ENCODE results near the gene KRTAP5-10. TPM values are rescaled to one million over a fixed set of nuclear protein-coding genes. Genes with fewer than 3 reads are reported as not detected.

Gene KRTAP5-10
- total RNA-seq, 4 donors from 2014 or later, result not detected

DNA sequence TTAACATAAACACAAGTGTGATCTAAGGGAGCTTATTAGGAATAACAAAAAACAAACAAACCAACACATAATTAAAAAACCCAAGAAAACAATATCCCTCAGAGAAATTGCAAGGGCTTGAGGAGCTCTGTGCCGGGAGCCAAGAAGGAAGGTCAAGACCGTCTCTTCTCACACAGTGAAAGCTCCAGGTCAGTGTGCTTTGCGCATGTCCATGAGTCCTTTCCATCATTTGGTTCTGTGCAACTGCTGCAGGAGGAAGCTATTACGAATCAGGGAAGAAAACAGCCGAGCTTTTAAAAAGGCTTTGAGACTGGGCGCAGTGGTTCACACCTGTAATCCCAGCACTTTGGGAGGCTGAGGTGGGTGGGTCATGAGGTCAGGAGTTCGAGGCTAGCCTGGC, 23.0 kb upstream of the KRTAP5-10 start:
- H3K9me3 ChIP-seq, result peaks cover 0 to 8% (median 0%) of the 10 kb centered on the region in 3 donors
- 73 to 75% methylated on average over 4 to 7 of the region's 7 CpGs for WGBS, 2 donors (ENCODE audit: low coverage in 1 of 2)
- ATAC-seq, result no peak
- no peak overlapping the region for H3K4me3 ChIP-seq
- TF ChIP-seq, protein P1, sequence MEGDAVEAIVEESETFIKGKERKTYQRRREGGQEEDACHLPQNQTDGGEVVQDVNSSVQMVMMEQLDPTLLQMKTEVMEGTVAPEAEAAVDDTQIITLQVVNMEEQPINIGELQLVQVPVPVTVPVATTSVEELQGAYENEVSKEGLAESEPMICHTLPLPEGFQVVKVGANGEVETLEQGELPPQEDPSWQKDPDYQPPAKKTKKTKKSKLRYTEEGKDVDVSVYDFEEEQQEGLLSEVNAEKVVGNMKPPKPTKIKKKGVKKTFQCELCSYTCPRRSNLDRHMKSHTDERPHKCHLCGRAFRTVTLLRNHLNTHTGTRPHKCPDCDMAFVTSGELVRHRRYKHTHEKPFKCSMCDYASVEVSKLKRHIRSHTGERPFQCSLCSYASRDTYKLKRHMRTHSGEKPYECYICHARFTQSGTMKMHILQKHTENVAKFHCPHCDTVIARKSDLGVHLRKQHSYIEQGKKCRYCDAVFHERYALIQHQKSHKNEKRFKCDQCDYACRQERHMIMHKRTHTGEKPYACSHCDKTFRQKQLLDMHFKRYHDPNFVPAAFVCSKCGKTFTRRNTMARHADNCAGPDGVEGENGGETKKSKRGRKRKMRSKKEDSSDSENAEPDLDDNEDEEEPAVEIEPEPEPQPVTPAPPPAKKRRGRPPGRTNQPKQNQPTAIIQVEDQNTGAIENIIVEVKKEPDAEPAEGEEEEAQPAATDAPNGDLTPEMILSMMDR (IDR thresholded peaks at IDR 0.05), result no peak
- no peak for TF ChIP-seq POLR2A (IDR thresholded peaks at IDR 0.05)
- no peak for TF ChIP-seq POLR2AphosphoS5 (IDR thresholded peaks at IDR 0.05)
- TF ChIP-seq EP300 (IDR thresholded peaks at IDR 0.05), result no peak
- H3K27me3 ChIP-seq, result peaks cover 28% of the 10 kb centered on the region
- no peak overlapping the region for H3K27ac ChIP-seq
- H3K4me1 ChIP-seq, result no peaks in the 10 kb centered on the region
- H3K36me3 ChIP-seq, result no peaks in the 10 kb centered on the region

DNA sequence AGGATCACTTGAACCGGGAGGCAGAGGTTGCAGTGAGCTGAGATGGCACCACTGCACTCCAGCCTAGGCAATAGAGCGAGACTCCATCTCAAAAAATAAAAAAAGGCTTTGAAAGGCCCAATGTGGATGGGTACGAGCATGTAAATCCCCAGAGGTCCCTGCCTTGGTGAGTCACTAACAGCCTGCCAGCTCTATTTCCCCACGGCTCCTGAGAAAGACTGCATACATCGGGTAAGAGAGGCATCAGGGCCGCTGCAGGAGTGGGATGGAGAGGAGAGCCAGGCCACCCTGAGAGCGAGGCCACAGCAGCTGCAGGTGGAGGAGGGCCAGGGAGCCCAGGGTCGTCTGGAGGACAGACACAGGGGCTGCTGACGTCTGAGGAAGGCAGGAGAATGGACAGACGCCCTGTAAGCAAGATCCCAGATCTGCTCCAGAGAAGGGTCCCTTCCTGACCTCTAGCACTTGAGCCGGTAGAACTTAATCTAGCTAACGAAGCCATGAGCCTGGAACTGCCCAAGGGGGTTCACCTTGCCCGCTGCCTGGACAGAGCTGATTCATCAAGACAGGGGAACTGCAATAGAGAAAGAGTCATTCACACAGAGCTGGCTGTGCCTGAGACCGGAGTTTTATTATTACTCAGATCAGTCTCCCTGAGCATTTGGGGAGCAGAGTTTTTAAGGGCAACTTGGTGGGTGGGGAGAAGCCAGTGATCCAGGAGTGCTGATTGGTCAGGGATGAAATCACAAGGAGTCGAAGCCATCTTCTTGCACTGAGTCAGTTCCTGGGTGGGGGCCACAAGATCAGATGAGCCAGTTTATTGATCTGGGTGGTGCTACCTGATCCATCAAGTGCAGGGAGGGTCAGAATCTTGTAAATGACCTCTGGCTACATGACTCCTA, 22.2 kb upstream of the KRTAP5-10 start:
- Histone ChIP-seq H3K36me3 (no peaks in the 10 kb centered on the region), H3K4me3 (no peak overlapping the region), H3K4me1 (no peaks in the 10 kb centered on the region), H3K9me3 (peaks cover 0 to 8% (median 0%) of the 10 kb centered on the region in 3 donors), H3K27ac (no peak overlapping the region), H3K27me3 (peaks cover 35% of the 10 kb centered on the region)
- no peak for ATAC-seq
- TF ChIP-seq EP300 (IDR thresholded peaks at IDR 0.05) (no peak), POLR2A (IDR thresholded peaks at IDR 0.05) (no peak), POLR2AphosphoS5 (IDR thresholded peaks at IDR 0.05) (no peak)
- TF ChIP-seq, protein P1 (IDR thresholded peaks at IDR 0.05), result no peak
- WGBS, 2 donors (ENCODE audit: low coverage in 1 of 2), result 59 to 74% methylated on average over 3 to 11 of the region's 15 CpGs

DNA sequence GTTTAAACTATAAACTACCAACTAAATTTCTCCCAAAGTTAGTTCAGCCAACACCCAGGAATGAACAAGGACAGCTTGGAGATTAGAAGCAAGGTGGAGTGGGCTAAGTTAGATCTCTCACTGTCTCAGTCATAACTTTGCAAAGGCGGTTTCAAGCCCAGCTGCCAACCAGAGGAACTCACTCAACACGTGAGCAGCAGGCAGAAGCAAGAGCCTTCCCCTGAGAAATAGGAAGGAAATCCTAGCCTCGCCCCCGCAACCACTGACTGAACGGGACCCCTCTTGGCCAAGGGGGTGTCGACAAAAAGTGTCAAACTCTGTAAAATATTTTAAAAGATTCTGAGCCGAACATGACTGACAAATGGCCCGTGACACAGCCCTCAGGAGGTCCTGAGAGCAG, 21.5 kb upstream of the KRTAP5-10 start:
- Histone ChIP-seq H3K27ac (no peak overlapping the region), H3K4me1 (no peaks in the 10 kb centered on the region), H3K27me3 (peaks cover 42% of the 10 kb centered on the region), H3K4me3 (no peak overlapping the region), H3K9me3 (peaks cover 0 to 8% (median 0%) of the 10 kb centered on the region in 3 donors), H3K36me3 (no peaks in the 10 kb centered on the region)
- 51 to 80% methylated on average over 2 to 6 of the region's 8 CpGs for WGBS, 2 donors (ENCODE audit: low coverage in 1 of 2)
- ATAC-seq, result no peak
- TF ChIP-seq EP300 (IDR thresholded peaks at IDR 0.05), result no peak
- TF ChIP-seq, protein P1 (IDR thresholded peaks at IDR 0.05), result no peak
- TF ChIP-seq POLR2AphosphoS5 (IDR thresholded peaks at IDR 0.05), result no peak
- TF ChIP-seq POLR2A (IDR thresholded peaks at IDR 0.05), result no peak

- Histone ChIP-seq H3K4me3 (no peak overlapping the region), H3K27me3 (peaks cover 42% of the 10 kb centered on the region), H3K9me3 (peaks cover 0 to 8% (median 0%) of the 10 kb centered on the region in 3 donors), H3K36me3 (no peaks in the 10 kb centered on the region), H3K27ac (no peak overlapping the region), H3K4me1 (no peaks in the 10 kb centered on the region)
- ATAC-seq, result no peak
- TF ChIP-seq EP300 (IDR thresholded peaks at IDR 0.05) (no peak), POLR2A (IDR thresholded peaks at IDR 0.05) (no peak)
- TF ChIP-seq, protein P1 (IDR thresholded peaks at IDR 0.05), result no peak
- WGBS, 2 donors (ENCODE audit: low coverage in 1 of 2), result 84% methylated on average over 5 to 6 of the region's 6 CpGs
Measured at GRCh38 chr11:71544525-71545214, 20.7 kb upstream of the KRTAP5-10 start.
